ENCODE results near the gene TMEM181.

DNA sequence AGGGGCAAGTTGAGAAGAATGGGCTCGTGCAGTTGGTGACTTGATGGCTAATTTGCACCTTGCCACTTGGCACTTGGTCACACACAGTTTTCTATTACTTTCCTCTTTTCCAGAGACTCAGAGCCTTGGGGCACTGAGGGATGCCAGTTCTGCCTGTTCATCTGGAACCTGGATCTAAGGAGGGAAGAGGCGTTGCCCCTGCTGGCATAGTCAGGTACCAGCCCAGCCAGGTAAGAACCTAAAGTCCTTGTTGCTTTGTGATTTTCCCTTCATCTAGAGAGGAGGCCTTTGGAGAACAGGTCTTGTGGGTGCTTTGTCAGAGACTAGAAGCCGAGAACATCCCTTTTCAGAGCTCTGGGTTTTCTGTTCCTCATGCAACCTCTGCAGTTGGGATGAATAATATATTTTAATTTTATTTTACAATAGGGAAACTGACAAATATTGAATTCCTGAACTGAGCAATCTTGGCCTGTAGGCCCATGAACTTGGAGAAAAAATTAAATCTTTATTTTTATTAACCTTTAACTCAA is 101.3 kb downstream of the TMEM181 start:
- no peak for TF ChIP-seq POLR2A (IDR thresholded peaks at IDR 0.05)
- TF ChIP-seq, protein P1, sequence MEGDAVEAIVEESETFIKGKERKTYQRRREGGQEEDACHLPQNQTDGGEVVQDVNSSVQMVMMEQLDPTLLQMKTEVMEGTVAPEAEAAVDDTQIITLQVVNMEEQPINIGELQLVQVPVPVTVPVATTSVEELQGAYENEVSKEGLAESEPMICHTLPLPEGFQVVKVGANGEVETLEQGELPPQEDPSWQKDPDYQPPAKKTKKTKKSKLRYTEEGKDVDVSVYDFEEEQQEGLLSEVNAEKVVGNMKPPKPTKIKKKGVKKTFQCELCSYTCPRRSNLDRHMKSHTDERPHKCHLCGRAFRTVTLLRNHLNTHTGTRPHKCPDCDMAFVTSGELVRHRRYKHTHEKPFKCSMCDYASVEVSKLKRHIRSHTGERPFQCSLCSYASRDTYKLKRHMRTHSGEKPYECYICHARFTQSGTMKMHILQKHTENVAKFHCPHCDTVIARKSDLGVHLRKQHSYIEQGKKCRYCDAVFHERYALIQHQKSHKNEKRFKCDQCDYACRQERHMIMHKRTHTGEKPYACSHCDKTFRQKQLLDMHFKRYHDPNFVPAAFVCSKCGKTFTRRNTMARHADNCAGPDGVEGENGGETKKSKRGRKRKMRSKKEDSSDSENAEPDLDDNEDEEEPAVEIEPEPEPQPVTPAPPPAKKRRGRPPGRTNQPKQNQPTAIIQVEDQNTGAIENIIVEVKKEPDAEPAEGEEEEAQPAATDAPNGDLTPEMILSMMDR (IDR thresholded peaks at IDR 0.05): peak in 1 of 6 experiments; percentile 8
